Upper lobe of right lung (tissue), 1 donor: ENCODE measurements around the gene RAP1GDS1. TPM values are rescaled to one million over a fixed set of nuclear protein-coding genes. Genes with fewer than 3 reads are reported as not detected.

Experiments used
- ATAC-seq: fragments of 200-7000 bp; cut with Tn5 transposase; one replicate; pipeline ENCODE4 v1.9.1; 2020; ENCODE audit warnings: mild to moderate bottlenecking, moderate library complexity
- DNase-seq: peaks from one replicate; pipeline ENCODE4 v3.0.0-alpha.2; 2020
- H3K27ac ChIP-seq: fragments of 200-600 bp; one replicate; pipeline ENCODE4 v1.8.0; 2022
- H3K27me3 ChIP-seq: fragments of 200-600 bp; one replicate; pipeline ENCODE4 v1.8.0; 2022; ENCODE audit warnings: mild to moderate bottlenecking
- H3K36me3 ChIP-seq: fragments of 200-600 bp; one replicate; pipeline ENCODE4 v1.8.0; 2022
- H3K4me1 ChIP-seq: fragments of 200-600 bp; one replicate; pipeline ENCODE4 v1.8.0; 2022
- H3K4me3 ChIP-seq: fragments of 200-600 bp; one replicate; pipeline ENCODE4 v1.8.0; 2022; ENCODE audit warnings: mild to moderate bottlenecking
- H3K9me3 ChIP-seq: fragments of 200-600 bp; one replicate; pipeline ENCODE4 v1.8.0; 2022
- CTCF ChIP-seq: fragments of 200-600 bp; IDR thresholded peaks from one replicate; pipeline ENCODE4 v1.8.0; 2022; ENCODE audit warnings: antibody characterized with exemption
- intact Hi-C: fragments of 100-400 bp; cut with DNase I; formaldehyde crosslinking; loops from one replicate; pipeline ENCODE4 v1.11.0; 2022
- total RNA-seq: library from RNA; stranded (reverse); fragmentation: NEBNext Ultra II Directional; extraction: Animal tissue kit (Norgen Biotek cat#: 25700); gene quantifications from one replicate; pipeline ENCODE4 v1.2.1, GENCODE V29; 2021
- donor health status: DM: no; HTN: yes; CAD: no; lungs with severe emphysema.

RAP1GDS1 gene
- total RNA-seq, 1 donor from 2014 or later = 39.1 TPM

DNA sequence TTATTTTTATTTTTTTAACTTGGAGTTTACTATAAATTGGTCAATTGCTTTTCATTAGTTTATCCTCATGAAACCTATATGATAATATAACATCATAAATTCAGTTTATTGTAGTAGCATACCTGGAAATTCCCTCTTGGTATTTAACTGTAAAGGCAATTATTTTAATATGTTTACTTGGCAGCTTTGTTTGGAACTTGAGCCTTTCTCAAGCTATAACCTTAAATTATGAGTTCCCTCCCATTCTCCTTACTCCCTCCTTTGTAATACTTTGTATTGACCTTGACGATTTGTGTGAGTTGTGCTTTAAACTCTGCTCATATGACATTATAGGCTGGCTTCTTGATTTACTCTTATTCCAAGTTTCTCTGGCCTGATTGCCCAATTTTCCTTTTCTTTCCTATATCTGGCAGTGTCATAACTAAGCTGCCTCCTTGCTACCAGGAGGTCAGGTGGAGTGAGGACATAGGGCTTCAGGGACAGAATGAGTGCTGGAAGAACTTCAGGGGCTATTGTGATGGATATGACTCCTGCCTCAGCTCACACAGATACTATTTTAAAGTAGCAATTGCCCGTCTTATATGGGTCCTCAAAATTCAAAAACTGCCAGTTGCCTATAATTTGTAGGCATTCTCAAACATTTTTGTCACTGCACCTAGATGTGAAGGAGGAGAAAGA, 77.7 kb downstream of the RAP1GDS1 start:
- peaks cover 9% of the 10 kb centered on the region for H3K36me3 ChIP-seq
- ATAC-seq (no peak), DNase-seq (no peak)
- intact Hi-C loops = no loop called here
- no peaks in the 10 kb centered on the region for H3K4me1 ChIP-seq
- H3K9me3 ChIP-seq = peaks cover 6% of the 10 kb centered on the region
- no peak overlapping the region for H3K4me3 ChIP-seq
- no peaks in the 10 kb centered on the region for H3K27me3 ChIP-seq
- TF ChIP-seq CTCF = no peak
- H3K27ac ChIP-seq = no peak overlapping the region

GRCh38 chr4:98341309-98341708, 80.1 kb downstream of the RAP1GDS1 start:
- no peaks in the 10 kb centered on the region for H3K9me3 ChIP-seq
- intact Hi-C loops = no loop called here
- no peaks in the 10 kb centered on the region for H3K4me1 ChIP-seq
- TF ChIP-seq CTCF = no peak
- DNase-seq (no peak), ATAC-seq (no peak)
- H3K36me3 ChIP-seq = peaks cover 9% of the 10 kb centered on the region
- no peaks in the 10 kb centered on the region for H3K27me3 ChIP-seq
- no peak overlapping the region for H3K27ac ChIP-seq
- H3K4me3 ChIP-seq = no peak overlapping the region

- Histone ChIP-seq H3K27me3 (no peaks in the 10 kb centered on the region), H3K36me3 (peaks cover 9% of the 10 kb centered on the region), H3K27ac (no peak overlapping the region), H3K9me3 (no peaks in the 10 kb centered on the region), H3K4me3 (no peak overlapping the region), H3K4me1 (no peaks in the 10 kb centered on the region)
- DNase-seq (no peak), ATAC-seq (no peak)
- no peak for TF ChIP-seq CTCF
- intact Hi-C loops = no loop called here
Observed at GRCh38 chr4:98343626-98344025, 82.4 kb downstream of the RAP1GDS1 start.

GRCh38 chr4:98345838-98346237, 84.7 kb downstream of the RAP1GDS1 start:
- TF ChIP-seq CTCF = no peak
- Histone ChIP-seq H3K27ac (no peak overlapping the region), H3K27me3 (no peaks in the 10 kb centered on the region), H3K4me3 (no peak overlapping the region), H3K36me3 (peaks cover 9% of the 10 kb centered on the region), H3K4me1 (no peaks in the 10 kb centered on the region), H3K9me3 (no peaks in the 10 kb centered on the region)
- intact Hi-C loops = no loop called here
- ATAC-seq = no peak
- no peak for DNase-seq

- no peak overlapping the region for H3K4me3 ChIP-seq
- H3K36me3 ChIP-seq = peaks cover 6% of the 10 kb centered on the region
- no peaks in the 10 kb centered on the region for H3K27me3 ChIP-seq
- ATAC-seq (no peak), DNase-seq (no peak)
- H3K4me1 ChIP-seq = no peaks in the 10 kb centered on the region
- intact Hi-C loops = no loop called here
- H3K27ac ChIP-seq = no peak overlapping the region
- TF ChIP-seq CTCF = no peak
- H3K9me3 ChIP-seq = no peaks in the 10 kb centered on the region
Observed at GRCh38 chr4:98352396-98352795, 91.2 kb downstream of the RAP1GDS1 start.

DNA sequence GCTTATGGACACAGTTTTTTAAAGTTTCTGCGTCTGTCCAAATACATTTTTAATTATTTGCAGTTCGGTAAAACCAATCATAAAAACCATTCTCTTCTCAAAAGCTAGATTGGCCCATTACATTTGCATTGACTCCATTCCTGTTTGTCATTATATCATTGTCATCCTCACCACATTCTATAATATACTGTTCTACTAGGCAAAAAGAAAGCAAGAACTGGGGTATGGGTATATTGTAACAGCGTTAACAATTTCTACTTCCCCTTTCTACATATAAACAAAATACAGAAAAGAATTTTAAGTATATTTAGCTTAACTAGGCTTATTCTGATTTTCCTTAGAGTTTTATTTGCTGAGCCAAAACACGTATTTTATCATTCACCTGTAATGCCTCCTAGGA, 91.8 kb downstream of the RAP1GDS1 start:
- Histone ChIP-seq H3K36me3 (peaks cover 6% of the 10 kb centered on the region), H3K27me3 (no peaks in the 10 kb centered on the region), H3K4me3 (no peak overlapping the region), H3K4me1 (no peaks in the 10 kb centered on the region), H3K9me3 (no peaks in the 10 kb centered on the region), H3K27ac (no peak overlapping the region)
- ATAC-seq = no peak
- no peak for DNase-seq
- no peak for TF ChIP-seq CTCF
- intact Hi-C loops = no loop called here
